Endodermal cell (in vitro differentiated cells): ENCODE measurements around the gene SSBP3. TPM values are rescaled to one million over a fixed set of nuclear protein-coding genes. Genes with fewer than 3 reads are reported as not detected.

Experiments used
- DNase-seq: peaks from one replicate; pipeline ENCODE4 v3.0.0-alpha.2; 2017
- H3K27ac ChIP-seq: 2 replicates; pipeline ENCODE4 v1.5.1; 2013; ENCODE audit warnings: mild to moderate bottlenecking, low read depth, low read length, moderate library complexity
- H3K27me3 ChIP-seq: 2 replicates; pipeline ENCODE4 v1.6.1; 2013; ENCODE audit warnings: mild to moderate bottlenecking, low read length, moderate library complexity; ENCODE audit not compliant: insufficient read depth, control insufficient read depth, poor library complexity, severe bottlenecking
- H3K36me3 ChIP-seq: 2 replicates; pipeline ENCODE4 v1.7.0; 2013; ENCODE audit warnings: mild to moderate bottlenecking, low read length, moderate library complexity; ENCODE audit not compliant: control insufficient read depth, insufficient read depth
- H3K4me1 ChIP-seq: one replicate; pipeline ENCODE4 v1.7.0; 2013; ENCODE audit warnings: low read length; ENCODE audit not compliant: control insufficient read depth, insufficient read depth
- H3K4me3 ChIP-seq: 2 replicates; pipeline ENCODE4 v1.5.1; 2013; ENCODE audit warnings: mild to moderate bottlenecking, low read length, moderate library complexity
- H3K9ac ChIP-seq: 2 replicates; pipeline ENCODE4 v1.6.1; 2013; ENCODE audit warnings: mild to moderate bottlenecking, low read length, moderate library complexity; ENCODE audit not compliant: poor library complexity, severe bottlenecking; ENCODE audit errors: extremely low read depth
- H3K9me3 ChIP-seq: 2 replicates; pipeline ENCODE4 v1.6.1; 2013; ENCODE audit warnings: mild to moderate bottlenecking, low read length, moderate library complexity; ENCODE audit not compliant: control insufficient read depth
- H3K27ac Mint-ChIP-seq: 2 replicates; pipeline ENCODE4 v1.8.0; 2020; ENCODE audit warnings: mixed read lengths
- H3K27me3 Mint-ChIP-seq: 2 replicates; pipeline ENCODE4 v1.8.0; 2021; ENCODE audit warnings: mild to moderate bottlenecking, mixed read lengths; ENCODE audit not compliant: insufficient read depth
- H3K36me3 Mint-ChIP-seq: 2 replicates; pipeline ENCODE4 v1.8.0; 2020; ENCODE audit warnings: low read depth, mixed read lengths
- H3K4me1 Mint-ChIP-seq: 2 replicates; pipeline ENCODE4 v1.8.0; 2020; ENCODE audit warnings: mixed read lengths
- H3K4me3 Mint-ChIP-seq: 2 replicates; pipeline ENCODE4 v1.8.0; 2020; ENCODE audit warnings: mild to moderate bottlenecking, moderate library complexity, mixed read lengths
- H3K9me3 Mint-ChIP-seq: 2 replicates; pipeline ENCODE4 v1.8.0; 2020; ENCODE audit warnings: mild to moderate bottlenecking, mixed read lengths
- CTCF ChIP-seq: fragments of 200-600 bp; sonication (generic); conservative IDR thresholded peaks from 2 replicates; pipeline ENCODE4 v1.5.0; 2021; ENCODE audit warnings: antibody characterized with exemption, mild to moderate bottlenecking
- WGBS, 2 experiments: methylation state at CpG; one replicate each; pipeline versions ENCODE4 v1.1.5 to v1.1.7; 2013; ENCODE audit warnings: missing lambda C conversion rate in 2 of 2, mixed read lengths in 1 of 2; ENCODE audit not compliant: insufficient coverage in 1 of 2, insufficient read length in 1 of 2; 5-methylcytosine and 5-hydroxymethylcytosine counted together
- total RNA-seq, 2 donors: library from RNA; stranded (reverse); fragmentation: NEBNext Ultra II Directional in 1 of 2; extraction: Animal tissue kit (Norgen Biotek cat#: 25700) in 1 of 2; gene quantifications; 2 replicates in 1 of 2; 3 replicates in 1 of 2; pipeline ENCODE4 v1.2.1, GENCODE V29; 2021

SSBP3 gene
- total RNA-seq, 2 donors from 2014 or later: 342 TPM

- Histone ChIP-seq H3K27me3 (no peaks in the 10 kb centered on the region), H3K9me3 (no peaks in the 10 kb centered on the region), H3K36me3 (peaks cover 81% of the 10 kb centered on the region), H3K27ac (peak overlapping the region; percentile 78), H3K4me1 (peaks cover 63% of the 10 kb centered on the region), H3K4me3 (no peak overlapping the region), H3K9ac (peak overlapping the region; percentile 39)
- H3K27ac Mint-ChIP-seq: peak overlapping the region; percentile 86
- H3K4me1 Mint-ChIP-seq: peaks cover 80% of the 10 kb centered on the region
- DNase-seq: no peak
- H3K4me3 Mint-ChIP-seq: no peak overlapping the region
- no peaks in the 10 kb centered on the region for H3K27me3 Mint-ChIP-seq
- TF ChIP-seq CTCF: no peak
- H3K36me3 Mint-ChIP-seq: peaks cover 56% of the 10 kb centered on the region
- 81 to 91% methylated on average over 12 to 13 of the region's 13 CpGs for WGBS, 2 experiments
- H3K9me3 Mint-ChIP-seq: no peaks in the 10 kb centered on the region
These were observed 71.0 kb downstream of the SSBP3 start for GRCh38 chr1:54335011-54335754.

- H3K27ac ChIP-seq: peak overlapping the region; percentile 12
- peaks cover 71% of the 10 kb centered on the region for H3K4me1 ChIP-seq
- no peaks in the 10 kb centered on the region for H3K27me3 ChIP-seq
- no peaks in the 10 kb centered on the region for H3K9me3 ChIP-seq
- no peak for TF ChIP-seq CTCF
- WGBS, 2 experiments: 95% methylated on average over 8 to 21 of the region's 21 CpGs
- peaks cover 55% of the 10 kb centered on the region for H3K36me3 Mint-ChIP-seq
- H3K4me3 Mint-ChIP-seq: no peak overlapping the region
- no peak for DNase-seq
- H3K9me3 Mint-ChIP-seq: no peaks in the 10 kb centered on the region
- no peak overlapping the region for H3K9ac ChIP-seq
- no peaks in the 10 kb centered on the region for H3K27me3 Mint-ChIP-seq
- H3K27ac Mint-ChIP-seq: peak overlapping the region; percentile 72
- peaks cover 83% of the 10 kb centered on the region for H3K4me1 Mint-ChIP-seq
- H3K36me3 ChIP-seq: peaks cover 72% of the 10 kb centered on the region
- H3K4me3 ChIP-seq: no peak overlapping the region
These were observed 73.2 kb downstream of the SSBP3 start for GRCh38 chr1:54332781-54333585.

GRCh38 chr1:54331843-54332463 is 74.2 kb downstream of the SSBP3 start:
- Histone ChIP-seq H3K27ac (peak overlapping the region; percentile 8), H3K4me1 (peaks cover 77% of the 10 kb centered on the region)

More at GRCh38 chr1:54331843-54332463, 74.2 kb downstream of the SSBP3 start:
- no peak overlapping the region for H3K4me3 ChIP-seq
- no peaks in the 10 kb centered on the region for H3K9me3 Mint-ChIP-seq
- WGBS, 2 experiments: 88 to 92% methylated on average over 3 of the region's 3 CpGs
- H3K27ac Mint-ChIP-seq: peak overlapping the region; percentile 48
- H3K27me3 ChIP-seq: no peaks in the 10 kb centered on the region
- peaks cover 54% of the 10 kb centered on the region for H3K36me3 Mint-ChIP-seq
- TF ChIP-seq CTCF: no peak
- H3K9me3 ChIP-seq: no peaks in the 10 kb centered on the region
- DNase-seq: no peak
- peaks cover 75% of the 10 kb centered on the region for H3K36me3 ChIP-seq
- peaks cover 90% of the 10 kb centered on the region for H3K4me1 Mint-ChIP-seq
- no peaks in the 10 kb centered on the region for H3K27me3 Mint-ChIP-seq
- H3K9ac ChIP-seq: no peak overlapping the region
- H3K4me3 Mint-ChIP-seq: no peak overlapping the region
